Neural progenitor cell (in vitro differentiated cells): ENCODE measurements around the gene WEE1. TPM values are rescaled to one million over a fixed set of nuclear protein-coding genes. Genes with fewer than 3 reads are reported as not detected.

ENCODE experiments used
- DNase-seq: peaks from one replicate; pipeline ENCODE4 v3.0.0-alpha.2; 2016; ENCODE audit warnings: low spot score
- H2AFZ ChIP-seq: fragments of 200-600 bp; sonication (generic); replicated peaks from 2 replicates; pipeline ENCODE4 v1.6.1; 2016; ENCODE audit warnings: antibody characterized with exemption
- H3F3A ChIP-seq: fragments of 200-600 bp; sonication (generic); 2 replicates; pipeline ENCODE4 v1.6.1; 2016; ENCODE audit warnings: antibody characterized with exemption, low read depth
- H3K27ac ChIP-seq: fragments of 200-600 bp; sonication (generic); 2 replicates; pipeline ENCODE4 v1.5.1; 2016; ENCODE audit warnings: mild to moderate bottlenecking
- H3K27me3 ChIP-seq: fragments of 200-600 bp; sonication (generic); 2 replicates; pipeline ENCODE4 v1.6.1; 2016; ENCODE audit warnings: mild to moderate bottlenecking, moderate library complexity
- H3K36me3 ChIP-seq: fragments of 200-600 bp; sonication (generic); 2 replicates; pipeline ENCODE4 v1.5.1; 2016
- H3K4me1 ChIP-seq: fragments of 200-600 bp; sonication (generic); 2 replicates; pipeline ENCODE4 v1.6.1; 2016; ENCODE audit warnings: mixed run types
- H3K4me2 ChIP-seq: fragments of 200-600 bp; sonication (generic); 2 replicates; pipeline ENCODE4 v1.6.1; 2016
- H3K4me3 ChIP-seq: fragments of 200-600 bp; sonication (generic); 2 replicates; pipeline ENCODE4 v1.5.1; 2016
- H3K79me2 ChIP-seq: fragments of 200-600 bp; sonication (generic); 2 replicates; pipeline ENCODE4 v1.6.1; 2016; ENCODE audit warnings: low read depth
- H3K9ac ChIP-seq: fragments of 200-600 bp; sonication (generic); 2 replicates; pipeline ENCODE4 v1.6.1; 2016
- H3K9me3 ChIP-seq: fragments of 200-600 bp; sonication (generic); 2 replicates; pipeline ENCODE4 v1.5.1; 2016; ENCODE audit warnings: low read depth
- H4K20me1 ChIP-seq: fragments of 200-600 bp; sonication (generic); 2 replicates; pipeline ENCODE4 v1.6.1; 2016; ENCODE audit warnings: low read depth
- H3K27ac Mint-ChIP-seq: 3 replicates; pipeline ENCODE4 v1.8.0; 2021; ENCODE audit warnings: mixed read lengths
- H3K27me3 Mint-ChIP-seq: 2 replicates; pipeline ENCODE4 v1.8.0; 2022; ENCODE audit warnings: low read depth, mild to moderate bottlenecking, inconsistent platforms, moderate library complexity, mixed read lengths; ENCODE audit not compliant: insufficient read depth
- H3K36me3 Mint-ChIP-seq: 3 replicates; pipeline ENCODE4 v1.8.0; 2021; ENCODE audit warnings: mixed read lengths
- H3K4me1 Mint-ChIP-seq: 3 replicates; pipeline ENCODE4 v1.8.0; 2021; ENCODE audit warnings: mixed read lengths
- H3K4me3 Mint-ChIP-seq: 3 replicates; pipeline ENCODE4 v1.8.0; 2021; ENCODE audit warnings: mild to moderate bottlenecking, moderate library complexity, mixed read lengths
- H3K9me3 Mint-ChIP-seq: 3 replicates; pipeline ENCODE4 v1.8.0; 2020; ENCODE audit warnings: mixed read lengths
- EZH2 ChIP-seq: fragments of 200-600 bp; sonication (generic); IDR thresholded peaks from 2 replicates; pipeline ENCODE4 v1.6.1; 2017; ENCODE audit warnings: antibody characterized with exemption, mild to moderate bottlenecking, moderate library complexity
- EZH2phosphoT487 ChIP-seq: fragments of 200-600 bp; sonication (generic); IDR thresholded peaks from 2 replicates; pipeline ENCODE4 v1.6.1; 2017; ENCODE audit warnings: antibody characterized with exemption
- total RNA-seq: library from RNA; depleted of rRNA; stranded (reverse); fragments of >200 nt; gene quantifications from 2 replicates; pipeline ENCODE4 v1.2.3, GENCODE V29; 2015; ENCODE audit warnings: low replicate concordance
- TF ChIP-seq, protein P1 (sequence below): fragments of 200-600 bp; sonication (generic); IDR thresholded peaks from 2 replicates; pipeline ENCODE4 v1.5.1; 2017; ENCODE audit warnings: antibody characterized with exemption, mild to moderate bottlenecking

The WEE1 gene
- total RNA-seq, 1 donor from 2014 or later: 156 TPM

DNA sequence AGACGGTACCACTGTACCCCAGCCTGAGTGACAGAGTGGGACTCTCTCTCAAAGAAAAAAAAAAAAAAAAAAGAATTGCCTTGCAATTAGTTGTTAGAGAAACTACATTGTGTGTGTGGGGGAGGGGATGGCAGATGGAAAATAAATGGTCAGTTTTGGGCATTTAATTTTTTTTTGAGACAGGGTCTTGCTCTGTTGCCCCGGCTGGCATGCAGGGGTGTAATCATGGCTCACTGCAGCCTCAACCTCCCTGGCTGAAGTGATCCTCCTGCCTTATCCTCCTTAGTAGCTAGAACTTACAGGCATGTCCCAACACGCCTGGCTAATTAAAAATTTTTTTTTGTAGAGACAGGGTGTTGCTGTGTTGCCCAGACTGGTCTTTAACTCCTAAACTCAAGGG, 36.4 kb downstream of the WEE1 start:
- Mint-ChIP-seq H3K4me1 (peaks cover 16% of the 10 kb centered on the region), H3K27me3 (peaks cover 4% of the 10 kb centered on the region), H3K36me3 (no peaks in the 10 kb centered on the region), H3K4me3 (no peak overlapping the region), H3K9me3 (no peaks in the 10 kb centered on the region), H3K27ac (no peak overlapping the region)
- no peak for DNase-seq
- TF ChIP-seq EZH2 (no peak), EZH2phosphoT487 (no peak)
- TF ChIP-seq, protein P1, sequence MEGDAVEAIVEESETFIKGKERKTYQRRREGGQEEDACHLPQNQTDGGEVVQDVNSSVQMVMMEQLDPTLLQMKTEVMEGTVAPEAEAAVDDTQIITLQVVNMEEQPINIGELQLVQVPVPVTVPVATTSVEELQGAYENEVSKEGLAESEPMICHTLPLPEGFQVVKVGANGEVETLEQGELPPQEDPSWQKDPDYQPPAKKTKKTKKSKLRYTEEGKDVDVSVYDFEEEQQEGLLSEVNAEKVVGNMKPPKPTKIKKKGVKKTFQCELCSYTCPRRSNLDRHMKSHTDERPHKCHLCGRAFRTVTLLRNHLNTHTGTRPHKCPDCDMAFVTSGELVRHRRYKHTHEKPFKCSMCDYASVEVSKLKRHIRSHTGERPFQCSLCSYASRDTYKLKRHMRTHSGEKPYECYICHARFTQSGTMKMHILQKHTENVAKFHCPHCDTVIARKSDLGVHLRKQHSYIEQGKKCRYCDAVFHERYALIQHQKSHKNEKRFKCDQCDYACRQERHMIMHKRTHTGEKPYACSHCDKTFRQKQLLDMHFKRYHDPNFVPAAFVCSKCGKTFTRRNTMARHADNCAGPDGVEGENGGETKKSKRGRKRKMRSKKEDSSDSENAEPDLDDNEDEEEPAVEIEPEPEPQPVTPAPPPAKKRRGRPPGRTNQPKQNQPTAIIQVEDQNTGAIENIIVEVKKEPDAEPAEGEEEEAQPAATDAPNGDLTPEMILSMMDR: no peak
- no peak overlapping the region for H3K27ac ChIP-seq
- H3F3A ChIP-seq: peaks cover 29% of the 10 kb centered on the region
- H2AFZ ChIP-seq: no peak overlapping the region
- H3K9me3 ChIP-seq: no peaks in the 10 kb centered on the region
- H3K4me2 ChIP-seq: no peak overlapping the region
- H3K9ac ChIP-seq: no peak overlapping the region
- no peaks in the 10 kb centered on the region for H3K36me3 ChIP-seq
- H3K4me3 ChIP-seq: no peak overlapping the region
- no peaks in the 10 kb centered on the region for H4K20me1 ChIP-seq
- peaks cover 6% of the 10 kb centered on the region for H3K27me3 ChIP-seq
- no peaks in the 10 kb centered on the region for H3K79me2 ChIP-seq
- H3K4me1 ChIP-seq: peaks cover 15% of the 10 kb centered on the region

DNA sequence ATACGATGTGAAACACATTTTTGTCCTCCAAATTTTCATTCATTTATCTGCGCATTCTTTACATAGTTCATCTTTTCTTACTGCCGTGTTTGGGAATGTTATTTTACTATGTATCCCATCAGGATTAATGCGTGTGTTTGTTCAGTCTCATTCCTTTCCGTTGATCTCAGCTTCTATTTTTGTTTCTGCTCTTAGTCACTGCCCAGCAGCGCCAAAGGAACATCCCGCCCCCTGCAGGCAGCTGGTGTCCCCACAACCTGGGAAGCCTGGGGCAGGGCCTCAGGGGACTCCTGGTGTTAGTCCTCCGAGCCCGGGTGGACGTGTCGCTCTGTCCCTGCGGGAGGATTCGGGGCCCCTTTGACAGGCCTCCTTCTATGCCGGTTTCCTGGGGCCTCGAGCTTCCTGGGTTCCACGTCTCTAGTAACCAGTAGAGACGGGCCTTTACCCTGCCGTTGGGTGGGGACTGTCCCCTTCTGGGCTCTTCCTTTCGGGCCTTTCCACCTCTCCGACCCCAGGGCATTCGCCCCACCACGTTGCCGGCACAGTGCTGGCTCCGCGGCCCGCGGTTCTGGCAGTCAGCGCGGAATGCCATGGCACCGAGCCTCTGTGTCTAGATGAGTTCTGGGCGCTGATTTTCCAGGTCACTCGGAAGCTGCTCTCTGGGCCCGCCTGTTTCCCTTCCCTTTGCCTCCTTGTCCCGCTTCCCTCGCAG, 39.8 kb downstream of the WEE1 start:
- Histone ChIP-seq H3K9me3 (no peaks in the 10 kb centered on the region), H3F3A (peaks cover 23% of the 10 kb centered on the region), H4K20me1 (no peaks in the 10 kb centered on the region), H3K9ac (no peak overlapping the region), H3K36me3 (no peaks in the 10 kb centered on the region), H3K27ac (no peak overlapping the region), H3K4me3 (peak overlapping the region; percentile 47), H3K27me3 (peaks cover 7% of the 10 kb centered on the region), H2AFZ (peak overlapping the region; percentile 90), H3K4me2 (peak overlapping the region; percentile 81), H3K4me1 (peaks cover 10% of the 10 kb centered on the region), H3K79me2 (no peaks in the 10 kb centered on the region)
- peaks cover 4% of the 10 kb centered on the region for H3K27me3 Mint-ChIP-seq
- no peaks in the 10 kb centered on the region for H3K36me3 Mint-ChIP-seq
- peaks cover 16% of the 10 kb centered on the region for H3K4me1 Mint-ChIP-seq
- peak; percentile 94 for DNase-seq
- TF ChIP-seq EZH2 (peak; percentile 5), EZH2phosphoT487 (peak; percentile 0)
- TF ChIP-seq, protein P1: peak; percentile 94
- peak overlapping the region; percentile 85 for H3K4me3 Mint-ChIP-seq
- no peaks in the 10 kb centered on the region for H3K9me3 Mint-ChIP-seq
- H3K27ac Mint-ChIP-seq: peak overlapping the region; percentile 78

DNA sequence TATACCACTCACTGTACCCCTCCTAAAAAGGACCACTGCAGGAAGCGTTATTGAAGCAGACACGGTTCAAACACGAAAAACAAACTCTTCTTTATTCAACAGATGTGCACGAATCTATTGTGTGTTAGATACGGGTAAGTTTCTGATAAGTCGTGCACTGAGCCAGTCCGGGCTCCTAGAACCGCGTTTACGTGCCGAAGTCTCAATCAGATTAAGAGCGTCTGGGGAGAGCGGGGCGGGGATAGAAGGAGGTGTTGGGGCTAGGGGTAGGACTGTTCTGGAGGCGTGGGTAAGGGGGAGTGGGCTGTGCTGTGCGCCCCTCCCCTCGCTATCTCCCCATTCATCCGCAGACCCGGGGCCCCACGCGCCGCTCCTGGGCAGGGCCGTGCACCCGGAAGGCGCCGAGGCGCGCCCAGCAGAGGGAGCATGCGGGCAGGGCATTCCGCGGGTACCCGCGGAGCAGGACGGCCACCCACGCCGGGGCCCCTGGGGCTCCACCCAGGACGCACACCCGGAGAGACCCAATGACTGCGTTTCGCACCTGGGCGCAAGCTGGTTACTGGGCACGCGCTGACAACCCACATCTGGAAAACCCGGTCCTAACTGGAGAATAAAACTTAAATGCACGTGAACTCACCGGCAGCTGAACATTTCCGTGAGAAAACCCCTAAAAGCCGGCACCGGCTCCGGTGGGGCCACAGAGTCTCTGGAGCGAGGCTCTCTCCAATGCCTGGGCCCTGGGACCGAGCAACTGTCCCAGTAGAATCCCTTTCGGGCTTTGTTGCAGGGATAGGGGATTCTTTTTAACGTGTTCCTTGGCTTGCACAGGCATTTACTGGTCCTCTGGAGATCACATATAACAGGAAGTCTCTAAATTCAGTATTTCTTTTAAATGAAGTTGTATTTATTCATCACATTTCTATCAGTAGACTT, 40.6 kb downstream of the WEE1 start:
- no peaks in the 10 kb centered on the region for H3K36me3 ChIP-seq
- peaks cover 23% of the 10 kb centered on the region for H3F3A ChIP-seq
- H3K9me3 Mint-ChIP-seq: no peaks in the 10 kb centered on the region
- no peaks in the 10 kb centered on the region for H3K36me3 Mint-ChIP-seq
- H3K27ac ChIP-seq: no peak overlapping the region
- H3K27me3 Mint-ChIP-seq: peaks cover 3% of the 10 kb centered on the region
- peak overlapping the region; percentile 85 for H3K4me3 Mint-ChIP-seq
- no peaks in the 10 kb centered on the region for H3K79me2 ChIP-seq
- peak overlapping the region; percentile 47 for H3K4me3 ChIP-seq
- no peak overlapping the region for H3K9ac ChIP-seq
- peaks cover 16% of the 10 kb centered on the region for H3K4me1 Mint-ChIP-seq
- H2AFZ ChIP-seq: peak overlapping the region; percentile 90
- peaks cover 7% of the 10 kb centered on the region for H3K27me3 ChIP-seq
- peak overlapping the region; percentile 81 for H3K4me2 ChIP-seq
- H3K4me1 ChIP-seq: peaks cover 10% of the 10 kb centered on the region
- peak overlapping the region; percentile 78 for H3K27ac Mint-ChIP-seq
- peak; percentile 27 for TF ChIP-seq EZH2phosphoT487
- TF ChIP-seq, protein P1: peak; percentile 75
- TF ChIP-seq EZH2: peak; percentile 31
- no peaks in the 10 kb centered on the region for H4K20me1 ChIP-seq
- peak; percentile 89 for DNase-seq
- H3K9me3 ChIP-seq: no peaks in the 10 kb centered on the region
